GM12878 (cell line): ENCODE results near the gene CWF19L2. TPM values are rescaled to one million over a fixed set of nuclear protein-coding genes. Genes with fewer than 3 reads are reported as not detected.
"Not testable (repeated sequence)": the region's sequence is repeated elsewhere in the genome, so short reads cannot be mapped to it uniquely, and the experiment has no call there.

Experiments
- ATAC-seq: fragments of 200-7000 bp; cut with Tn5 transposase; 3 replicates; pipeline ENCODE4 v1.9.1; 2020; ENCODE audit warnings: mild to moderate bottlenecking, moderate library complexity
- BruUV-seq: library from RNA; stranded (reverse); fragments of 400-500 nt; replicated peaks from 2 replicates; lab custom pipeline; 2021; lab: Mats Ljungman, UMichigan
- CTCF ChIA-PET: fragments of 300-600 bp; sonication (Branson Sonifier 250); formaldehyde crosslinking; extraction: SDS; loops from one replicate; lab custom pipeline; 2021; ENCODE audit warnings: inconsistent platforms; lab: Yijun Ruan, JAX
- POLR2A ChIA-PET: fragments of 350-600 bp; formaldehyde crosslinking; extraction: SDS; loops from one replicate; lab custom pipeline; 2021; ENCODE audit warnings: inconsistent platforms; lab: Charles Lee
- RAD21 ChIA-PET: fragments of 300-600 bp; sonication (Branson Sonifier 250); formaldehyde crosslinking; loops from one replicate; lab custom pipeline; 2023; ENCODE audit warnings: antibody characterized with exemption; ENCODE audit not compliant: unreplicated experiment; lab: Charles Lee
- SMC1A ChIA-PET: fragments of 300-600 bp; sonication (Branson Sonifier 250); formaldehyde crosslinking; loops from one replicate; lab custom pipeline; 2023; ENCODE audit not compliant: unreplicated experiment, uncharacterized antibody; lab: Charles Lee
- DNase-seq: peaks from one replicate; pipeline ENCODE4 v3.0.0-alpha.2; 2011; ENCODE audit warnings: low read depth, low spot score
- FAIRE-seq: peaks from 3 replicates; lab custom pipeline; 2011; peaks lifted over from hg19 to GRCh38; lab: Jason Lieb, UNC
- H2AFZ ChIP-seq: 2 replicates; pipeline ENCODE4 v1.6.0; 2011; ENCODE audit warnings: low read depth, low read length, control low read depth; ENCODE audit not compliant: control insufficient read depth
- H3K27ac ChIP-seq: 2 replicates; pipeline ENCODE4 v1.5.1; 2011; ENCODE audit warnings: control low read depth; ENCODE audit not compliant: control insufficient read depth, insufficient read depth
- H3K27me3 ChIP-seq, 2 experiments: replicated peaks in 1 of 2; 2 replicates each; pipeline versions ENCODE4 v1.6.0 to v1.6.1; 2011; ENCODE audit warnings: low read length in 1 of 2; ENCODE audit not compliant: control insufficient read depth in 2 of 2, insufficient read depth in 2 of 2
- H3K36me3 ChIP-seq, 2 experiments: 2 replicates each; pipeline ENCODE4 v1.5.1; 2011; ENCODE audit warnings: low read length in 1 of 2; ENCODE audit not compliant: control insufficient read depth in 2 of 2, insufficient read depth in 2 of 2
- H3K4me1 ChIP-seq: 2 replicates; pipeline ENCODE4 v1.6.1; 2011; ENCODE audit warnings: mild to moderate bottlenecking, low read length, moderate library complexity, mixed read lengths; ENCODE audit not compliant: control insufficient read depth, insufficient read depth
- H3K4me2 ChIP-seq: 2 replicates; pipeline ENCODE4 v1.6.0; 2011; ENCODE audit warnings: control low read depth; ENCODE audit not compliant: control insufficient read depth, insufficient read depth
- H3K4me3 ChIP-seq: fragments of 200-600 bp; sonication (generic); 2 replicates; pipeline ENCODE4 v1.5.1; 2016
- H3K79me2 ChIP-seq: 2 replicates; pipeline ENCODE4 v1.6.0; 2011; ENCODE audit warnings: low read length; ENCODE audit not compliant: control insufficient read depth, insufficient read depth
- H3K9ac ChIP-seq: 2 replicates; pipeline ENCODE4 v1.8.0; 2011; ENCODE audit warnings: low read length, control low read depth, mixed read lengths; ENCODE audit not compliant: control insufficient read depth, insufficient read depth
- H3K9me3 ChIP-seq: replicated peaks from 3 replicates; pipeline ENCODE4 v1.5.1; 2011; ENCODE audit warnings: mild to moderate bottlenecking, low read length; ENCODE audit not compliant: control insufficient read depth, insufficient read depth
- H4K20me1 ChIP-seq: 2 replicates; pipeline ENCODE4 v1.6.0; 2011; ENCODE audit not compliant: control insufficient read depth, insufficient read depth
- GATAD2B ChIP-seq: fragments of 450-650 bp; conservative IDR thresholded peaks from 2 replicates; pipeline ENCODE4 v1.6.1; 2017; ENCODE audit warnings: low read depth, mild to moderate bottlenecking, moderate library complexity
- MXI1 ChIP-seq: fragments of 150-350 bp; IDR thresholded peaks from 2 replicates; pipeline ENCODE4 v1.6.1; 2011; ENCODE audit warnings: low read depth, mild to moderate bottlenecking, inconsistent platforms, low read length, improper control_type of control experiment
- POLR2AphosphoS2 ChIP-seq: IDR thresholded peaks from 2 replicates; pipeline ENCODE4 v1.6.1; 2011; ENCODE audit warnings: low read depth, mild to moderate bottlenecking, low read length, improper control_type of control experiment, moderate library complexity
- RCOR1 ChIP-seq: conservative IDR thresholded peaks from 2 replicates; pipeline ENCODE4 v1.6.1; 2012; ENCODE audit warnings: low read depth, low read length, improper control_type of control experiment
- STAT1 ChIP-seq: fragments of 450-650 bp; conservative IDR thresholded peaks from 2 replicates; pipeline ENCODE4 v1.6.1; 2014; ENCODE audit warnings: antibody characterized with exemption, mild to moderate bottlenecking
- WGBS: methylation state at CpG from one replicate; pipeline ENCODE4 v1.1.6; 2016; ENCODE audit warnings: low lambda C conversion rate; ENCODE audit not compliant: insufficient replicate concordance, insufficient coverage; ENCODE audit errors: missing lambda C conversion rate; 5-methylcytosine and 5-hydroxymethylcytosine counted together
- in situ Hi-C: fragments of 300-500 bp; cut with MboI; formaldehyde crosslinking; loops from 9 replicates; pipeline ENCODE4 v1.14.3; 2018; ENCODE audit warnings: mixed read lengths
- intact Hi-C: fragments of 100-400 bp; cut with micrococcal nuclease; formaldehyde crosslinking; loops from one replicate; pipeline ENCODE4 v1.14.2; 2022; ENCODE audit not compliant: unreplicated experiment
- polyA plus RNA-seq, 11 experiments: library from polyadenylated mRNA; depleted of rRNA in 4 of 11; unstranded in 6 of 11; stranded (reverse) in 5 of 11; fragments of >200 nt; fragmentation: Nextera tagmentation in 4 of 11; fragmentation: Illumina TruSeq in 1 of 11; extraction: Ambion mirVana in 4 of 11; extraction: Trizol in 1 of 11; gene quantifications; 1 replicate in 1 of 11; 2 replicates in 10 of 11; pipeline versions ENCODE4 v1.2.1 to v1.2.3, GENCODE V29; 2011 to 2016; ENCODE audit warnings: inconsistent platforms in 2 of 11, missing spikeins in 2 of 11, low read depth in 1 of 11
- total RNA-seq, 4 experiments: library from RNA; depleted of rRNA in 3 of 4; stranded (reverse); fragments of >200 nt in 3 of 4; fragmentation: Illumina TruSeq in 1 of 4; extraction: Trizol in 1 of 4; gene quantifications; 2 replicates each; pipeline versions ENCODE4 v1.2.1 to v1.2.3, GENCODE V29; 2013 to 2021
- TF ChIP-seq, protein P1 (sequence below): IDR thresholded peaks from 2 replicates; pipeline ENCODE4 v1.6.1; 2011; ENCODE audit warnings: low read depth, mild to moderate bottlenecking, low read length, moderate library complexity, borderline replicate concordance; ENCODE audit errors: extremely low read depth

Gene CWF19L2
- total and polyA plus RNA-seq, 10 of the 15 experiments (the other 5 are each of a cell fraction or from before 2014, with no cell fraction given), result 4.5 to 18.8 (median 7.2) TPM

DNA sequence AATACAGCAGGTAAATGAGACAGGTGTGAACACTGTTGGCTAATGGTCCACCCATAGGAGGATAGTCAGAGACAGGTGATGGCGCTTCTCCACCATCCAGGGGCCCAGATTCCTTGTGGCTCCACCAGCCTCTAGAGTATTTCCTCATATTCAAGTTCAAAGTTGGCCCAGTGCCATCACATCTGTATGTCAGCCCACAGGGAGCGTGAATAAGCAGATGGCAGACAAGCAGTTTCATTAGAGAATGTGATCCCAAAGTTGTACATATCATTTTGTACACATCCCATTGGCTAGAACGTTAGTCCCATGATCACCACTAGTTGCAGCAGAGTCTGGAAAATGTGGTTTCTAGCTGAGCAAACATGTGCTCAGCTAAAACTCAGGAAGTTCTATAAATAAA lies 11.0 kb upstream of the CWF19L2 start:
- 27% methylated on average over 3 of the region's 3 CpGs for WGBS
- POLR2A ChIA-PET, result no interaction called here

DNA sequence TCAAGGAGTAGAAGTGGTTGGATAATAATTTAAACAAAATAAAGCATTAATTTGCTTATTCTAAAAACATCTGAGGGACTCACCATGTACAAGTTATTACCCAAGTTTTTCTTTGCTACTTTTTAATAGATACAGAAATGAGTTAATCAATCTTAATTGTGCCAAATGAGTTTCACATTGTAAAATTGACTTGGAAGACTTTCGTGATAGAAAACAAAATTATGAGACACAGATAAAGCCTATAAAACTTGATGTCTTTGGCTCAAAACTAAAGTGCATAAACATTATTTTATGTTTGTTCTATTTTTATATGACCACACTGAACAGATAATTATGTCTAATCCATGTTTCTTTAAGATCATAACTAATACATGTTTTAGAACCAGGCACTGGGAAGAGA lies 10.1 kb upstream of the CWF19L2 start:
- intact Hi-C loops (no loop called here), in situ Hi-C loops (no loop called here)
- ChIA-PET SMC1A (no interaction called here), POLR2A (no interaction called here), CTCF (no interaction called here), RAD21 (interaction anchor here (1.1 kb wide), 1 partner anchor 10 kb away, joined by 3 read pairs; no protein-coding TSS in a partner anchor)
- Histone ChIP-seq H3K27me3 (no peaks in the 10 kb centered on the region; a peak in 1 of 4 replicates), H3K27ac (no peak overlapping the region), H3K4me1 (no peaks in the 10 kb centered on the region), H2AFZ (no peak overlapping the region), H3K4me2 (no peak overlapping the region), H3K4me3 (no peak overlapping the region), H4K20me1 (no peaks in the 10 kb centered on the region), H3K36me3 (no peaks in the 10 kb centered on the region), H3K79me2 (no peaks in the 10 kb centered on the region), H3K9ac (no peak overlapping the region), H3K9me3 (no peaks in the 10 kb centered on the region)
- no peak for FAIRE-seq
- no peak for DNase-seq
- TF ChIP-seq MXI1 (no peak), STAT1 (no peak)
- no peak for ATAC-seq
- BruUV-seq, result no TSS peak
- 39% methylated on average over 1 of the region's 1 CpG for WGBS

More for the DNA sequence above, 11.0 kb upstream of the CWF19L2 start:
- no TSS peak for BruUV-seq
- Histone ChIP-seq H3K9ac (no peak overlapping the region), H3K4me2 (no peak overlapping the region), H3K4me3 (no peak overlapping the region), H3K79me2 (no peaks in the 10 kb centered on the region), H4K20me1 (no peaks in the 10 kb centered on the region), H3K36me3 (no peaks in the 10 kb centered on the region), H3K27ac (no peak overlapping the region), H3K9me3 (no peaks in the 10 kb centered on the region), H3K27me3 (no peaks in the 10 kb centered on the region; a peak in 1 of 4 replicates), H2AFZ (no peak overlapping the region), H3K4me1 (no peaks in the 10 kb centered on the region)
- no peak for TF ChIP-seq RCOR1
- no peak for TF ChIP-seq POLR2AphosphoS2
- no peak for TF ChIP-seq GATAD2B
- TF ChIP-seq, protein P1, sequence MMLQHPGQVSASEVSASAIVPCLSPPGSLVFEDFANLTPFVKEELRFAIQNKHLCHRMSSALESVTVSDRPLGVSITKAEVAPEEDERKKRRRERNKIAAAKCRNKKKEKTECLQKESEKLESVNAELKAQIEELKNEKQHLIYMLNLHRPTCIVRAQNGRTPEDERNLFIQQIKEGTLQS, result no peak
- RAD21 ChIA-PET, result interaction anchor here (1.1 kb wide), 1 partner anchor 11 kb away, joined by 3 read pairs; no protein-coding TSS in a partner anchor
- DNase-seq (no peak), ATAC-seq (no peak), FAIRE-seq (no peak)
- CTCF ChIA-PET, result no interaction called here
- intact Hi-C loops (no loop called here), in situ Hi-C loops (no loop called here)
- SMC1A ChIA-PET, result no interaction called here

DNA sequence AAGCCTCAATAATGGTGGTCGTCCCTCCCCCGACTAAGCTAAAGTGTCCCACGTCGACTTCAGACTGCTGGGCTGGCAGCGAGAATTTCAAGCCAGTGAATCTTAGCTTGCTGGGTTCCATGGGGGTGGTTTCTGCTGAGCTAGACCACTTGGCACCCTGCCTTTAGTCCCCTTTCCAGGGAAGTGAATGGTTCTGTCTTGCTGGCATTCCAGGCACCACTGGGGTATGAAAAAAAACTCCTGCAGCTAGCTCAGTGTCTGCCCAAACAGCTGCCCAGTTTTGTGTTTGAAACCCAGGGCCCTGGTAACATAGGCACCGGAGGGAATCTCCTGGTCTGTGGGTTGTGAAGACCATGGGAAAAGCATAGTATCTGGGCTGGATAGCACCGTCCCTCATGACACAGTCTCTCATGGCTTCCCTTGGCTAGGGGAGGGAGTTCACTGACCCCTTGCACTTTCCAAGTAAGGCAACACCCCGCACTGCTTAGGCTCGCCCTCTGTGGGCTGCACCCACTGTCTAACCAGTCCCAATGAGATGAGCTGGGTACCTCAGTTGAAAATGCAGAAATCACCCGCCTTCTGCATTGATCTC lies 8.7 kb upstream of the CWF19L2 start:
- WGBS, result 29% methylated on average over 10 of the region's 10 CpGs
- RAD21 ChIA-PET, SMC1A ChIA-PET, H3K4me1 ChIP-seq, H3K27ac ChIP-seq, H3K9me3 ChIP-seq, intact Hi-C loops, H3K36me3 ChIP-seq, FAIRE-seq, in situ Hi-C loops, H3K27me3 ChIP-seq, CTCF ChIA-PET, H3K9ac ChIP-seq, H3K79me2 ChIP-seq, H3K4me2 ChIP-seq, ATAC-seq, DNase-seq, H3K4me3 ChIP-seq, BruUV-seq, H4K20me1 ChIP-seq, H2AFZ ChIP-seq, POLR2A ChIA-PET: not testable (repeated sequence)
